Right ventricle myocardium superior (tissue), 1 donor: ENCODE results near the gene IQGAP3. TPM values are rescaled to one million over a fixed set of nuclear protein-coding genes. Genes with fewer than 3 reads are reported as not detected.

Source experiments
- ATAC-seq: fragments of 200-7000 bp; cut with Tn5 transposase; one replicate; pipeline ENCODE4 v1.9.1; 2020; ENCODE audit warnings: mild to moderate bottlenecking; ENCODE audit not compliant: poor library complexity
- DNase-seq: peaks from one replicate; pipeline ENCODE4 v3.0.0-alpha.2; 2020
- intact Hi-C: fragments of 100-400 bp; cut with DNase I; formaldehyde crosslinking; loops from one replicate; pipeline ENCODE4 v1.11.2; 2022
- total RNA-seq: library from RNA; stranded (reverse); fragmentation: NEBNext Ultra II Directional; extraction: Animal tissue kit (Norgen Biotek cat#: 25700); gene quantifications from one replicate; pipeline ENCODE4 v1.2.1, GENCODE V29; 2021
- donor health status: DM: no; HTN: yes; CAD: no; lungs with severe emphysema.

Gene IQGAP3
- total RNA-seq, 1 donor from 2014 or later = 0.56 TPM

GRCh38 chr1:156484480-156485058, 87.8 kb downstream of the IQGAP3 start:
- intact Hi-C loops = no loop called here
- ATAC-seq = no peak
- DNase-seq = no peak

GRCh38 chr1:156483397-156483796, 89.0 kb downstream of the IQGAP3 start:
- intact Hi-C loops = no loop called here
- DNase-seq (no peak), ATAC-seq (no peak)

- DNase-seq = no peak
- no peak for ATAC-seq
- intact Hi-C loops = no loop called here
Observed at GRCh38 chr1:156482276-156482675, 90.1 kb downstream of the IQGAP3 start.

GRCh38 chr1:156481527-156481926, 90.8 kb downstream of the IQGAP3 start:
- ATAC-seq (no peak), DNase-seq (no peak)
- intact Hi-C loops = no loop called here

GRCh38 chr1:156480411-156481192, 91.8 kb downstream of the IQGAP3 start:
- peak; percentile 78 for DNase-seq
- peak; percentile 46 for ATAC-seq
- intact Hi-C loops = no loop called here

- DNase-seq (no peak), ATAC-seq (no peak)
- intact Hi-C loops = no loop called here
Observed at GRCh38 chr1:156480016-156480370, 92.4 kb downstream of the IQGAP3 start.

- ATAC-seq (no peak), DNase-seq (no peak)
- intact Hi-C loops = loop anchor here (10.0 kb wide), 1 partner anchor 115 kb away; the partner anchor contains the start of gene NAXE
Observed at GRCh38 chr1:156479093-156480015, 93.0 kb downstream of the IQGAP3 start.

GRCh38 chr1:156478250-156478627, 94.1 kb downstream of the IQGAP3 start:
- ATAC-seq = peak; percentile 18
- no peak for DNase-seq
- intact Hi-C loops = loop anchor here (10.0 kb wide), 1 partner anchor 117 kb away; the partner anchor contains the start of gene NAXE

GRCh38 chr1:156477526-156478249, 94.7 kb downstream of the IQGAP3 start:
- intact Hi-C loops = loop anchor here (10.0 kb wide), 1 partner anchor 117 kb away; the partner anchor contains the start of gene NAXE
- ATAC-seq = no peak
- DNase-seq = no peak

- DNase-seq (no peak), ATAC-seq (peak; percentile 1)
- intact Hi-C loops = loop anchor here (10.0 kb wide), 1 partner anchor 118 kb away; the partner anchor contains the start of gene NAXE
Observed at GRCh38 chr1:156476501-156477298, 95.7 kb downstream of the IQGAP3 start.

- peak; percentile 66 for ATAC-seq
Observed at GRCh38 chr1:156475568-156476500, 96.5 kb downstream of the IQGAP3 start.

More at GRCh38 chr1:156475568-156476500, 96.5 kb downstream of the IQGAP3 start:
- peak; percentile 88 for DNase-seq
- intact Hi-C loops = loop anchor here (10.0 kb wide), 1 partner anchor 119 kb away; the partner anchor contains the start of gene NAXE

Other genes with a start within 250 kb of the IQGAP3 start
- 128 TPM for gene CCT3, start 234.3 kb downstream of the IQGAP3 start, total RNA-seq
- gene TSACC, start 234.0 kb downstream of the IQGAP3 start, total RNA-seq = not detected
- not detected for gene RHBG, start 203.4 kb downstream of the IQGAP3 start, total RNA-seq
- 96.6 TPM for gene MEF2D, start 71.8 kb downstream of the IQGAP3 start, total RNA-seq
- gene TTC24, start 7.2 kb upstream of the IQGAP3 start, total RNA-seq = not detected
- 115 TPM for gene NAXE, start 19.2 kb upstream of the IQGAP3 start, total RNA-seq
- 15.9 TPM for gene GPATCH4, start 28.9 kb upstream of the IQGAP3 start, total RNA-seq
- gene HAPLN2, start 46.9 kb upstream of the IQGAP3 start, total RNA-seq = 1.6 TPM
- 0.46 TPM for gene BCAN, start 69.6 kb upstream of the IQGAP3 start, total RNA-seq
- 103 TPM for gene NES, start 104.8 kb upstream of the IQGAP3 start, total RNA-seq
- 0.59 TPM for gene CRABP2, start 133.0 kb upstream of the IQGAP3 start, total RNA-seq
- gene METTL25B, start 155.9 kb upstream of the IQGAP3 start, total RNA-seq = 14.4 TPM
- 12.3 TPM for gene ISG20L2, start 156.2 kb upstream of the IQGAP3 start, total RNA-seq
- 99.8 TPM for gene MRPL24, start 168.5 kb upstream of the IQGAP3 start, total RNA-seq
- 185 TPM for gene HDGF, start 179.1 kb upstream of the IQGAP3 start, total RNA-seq
- 39.4 TPM for gene PRCC, start 195.0 kb upstream of the IQGAP3 start, total RNA-seq
- 1.1 TPM for gene SH2D2A, start 244.3 kb upstream of the IQGAP3 start, total RNA-seq